RKO (cell line): ENCODE measurements around the gene AMBN.
"Not testable (repeated sequence)": the region's sequence is repeated elsewhere in the genome, so short reads cannot be mapped to it uniquely, and the experiment has no call there.

Experiments
- DNase-seq: peaks from one replicate; pipeline ENCODE4 v3.0.0-alpha.2; 2016; ENCODE audit warnings: low spot score

AMBN gene

GRCh38 chr4:70608324-70608723 is 16.3 kb downstream of the AMBN start:
- no peak for DNase-seq

DNA sequence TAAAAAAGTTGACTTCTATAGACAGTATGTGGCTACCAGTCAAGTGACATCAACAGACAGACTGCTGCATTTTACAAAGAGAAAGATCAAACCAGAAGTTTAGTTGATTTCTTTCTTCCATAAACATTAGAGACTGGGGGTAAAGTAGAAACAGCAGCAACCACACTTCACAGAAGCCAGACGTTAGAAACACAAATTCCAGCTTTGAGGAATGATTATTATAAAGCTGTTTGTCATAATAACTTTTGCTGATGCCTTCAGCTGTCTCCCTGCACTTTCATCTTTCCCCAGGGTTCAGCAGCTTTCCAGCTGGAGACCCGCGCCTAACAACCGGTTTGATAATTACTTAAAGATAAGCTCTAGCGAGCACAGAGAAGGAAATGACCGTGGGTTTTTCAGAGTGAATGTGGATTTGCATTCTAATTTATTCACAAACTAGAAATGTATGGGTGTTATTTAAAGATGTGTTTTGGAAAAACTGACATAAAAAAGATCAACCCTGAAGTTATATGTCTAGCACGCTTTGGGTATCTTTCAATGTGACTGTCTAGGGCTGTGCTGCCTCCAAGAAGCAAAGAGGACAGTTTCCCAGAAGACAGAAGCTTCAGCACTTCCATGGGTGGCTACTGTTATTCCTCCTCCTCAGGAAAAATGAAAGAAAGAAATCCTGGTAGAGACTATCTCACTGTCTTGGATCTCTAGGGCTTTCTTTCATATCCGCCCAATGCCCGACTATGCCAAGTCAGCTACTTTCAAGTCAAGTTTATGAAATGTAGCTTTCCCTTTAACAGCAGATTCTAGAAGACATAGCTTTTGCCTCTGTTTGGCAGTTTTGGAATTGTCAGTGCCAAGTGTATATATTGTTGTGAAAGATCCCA is 21.5 kb downstream of the AMBN start:
- DNase-seq, result no peak

- no peak for DNase-seq
Measured at GRCh38 chr4:70614184-70614555, 22.1 kb downstream of the AMBN start.

DNA sequence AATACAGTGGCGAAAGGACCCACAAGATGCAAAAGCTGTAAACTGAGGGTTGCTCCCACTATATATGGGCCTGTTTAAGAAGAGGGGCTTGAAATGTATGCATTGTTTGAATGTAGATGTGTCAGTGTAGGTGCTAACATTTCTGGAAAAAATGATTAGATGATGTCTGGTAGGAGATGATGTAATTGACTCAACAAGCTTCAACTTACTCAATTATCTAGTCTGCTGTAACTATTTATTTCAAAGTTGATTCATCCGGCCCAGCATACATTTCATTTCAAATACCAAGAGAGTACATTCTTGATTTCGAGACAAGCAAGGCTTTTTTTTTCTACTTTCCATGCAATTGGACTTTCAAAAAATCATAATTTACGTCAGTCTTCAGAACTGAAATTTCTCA is 27.2 kb downstream of the AMBN start:
- no peak for DNase-seq

DNA sequence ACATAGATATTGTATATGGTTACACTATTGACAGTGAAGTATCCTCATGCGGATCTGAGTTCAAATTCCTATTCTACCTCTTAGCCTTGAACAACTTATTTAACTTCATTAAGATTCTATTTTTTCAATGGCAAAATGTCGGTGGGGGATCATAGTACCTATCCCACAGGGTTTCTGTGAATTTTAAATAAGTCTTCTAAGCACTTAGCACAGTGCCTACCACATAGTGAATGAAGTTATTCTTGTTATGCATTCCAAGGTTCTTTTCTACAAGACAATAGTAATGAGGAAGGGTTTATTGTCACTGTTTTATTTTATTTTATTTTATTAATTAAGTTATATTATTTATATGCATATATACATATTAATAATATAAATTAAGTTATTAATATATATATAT is 27.7 kb downstream of the AMBN start:
- DNase-seq, result no peak

DNA sequence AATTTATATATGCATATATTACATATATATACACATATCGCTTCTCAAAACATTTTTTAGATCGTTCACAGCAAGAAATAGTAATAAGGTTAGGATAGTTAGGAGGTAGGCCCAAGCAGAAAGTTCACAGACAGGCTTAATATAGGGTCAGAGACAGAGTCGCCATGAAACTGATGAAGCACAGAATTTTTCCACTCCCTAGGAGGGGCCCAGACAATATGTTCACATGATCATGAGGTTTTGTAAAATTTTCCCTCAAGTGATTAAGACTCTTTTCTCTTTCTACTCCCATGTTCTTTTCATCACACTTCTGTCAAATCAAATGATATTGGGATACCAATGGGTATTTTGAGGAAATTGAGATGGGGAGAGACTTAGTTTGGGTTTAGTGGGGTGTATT is 31.3 kb downstream of the AMBN start:
- DNase-seq, result no peak

DNA sequence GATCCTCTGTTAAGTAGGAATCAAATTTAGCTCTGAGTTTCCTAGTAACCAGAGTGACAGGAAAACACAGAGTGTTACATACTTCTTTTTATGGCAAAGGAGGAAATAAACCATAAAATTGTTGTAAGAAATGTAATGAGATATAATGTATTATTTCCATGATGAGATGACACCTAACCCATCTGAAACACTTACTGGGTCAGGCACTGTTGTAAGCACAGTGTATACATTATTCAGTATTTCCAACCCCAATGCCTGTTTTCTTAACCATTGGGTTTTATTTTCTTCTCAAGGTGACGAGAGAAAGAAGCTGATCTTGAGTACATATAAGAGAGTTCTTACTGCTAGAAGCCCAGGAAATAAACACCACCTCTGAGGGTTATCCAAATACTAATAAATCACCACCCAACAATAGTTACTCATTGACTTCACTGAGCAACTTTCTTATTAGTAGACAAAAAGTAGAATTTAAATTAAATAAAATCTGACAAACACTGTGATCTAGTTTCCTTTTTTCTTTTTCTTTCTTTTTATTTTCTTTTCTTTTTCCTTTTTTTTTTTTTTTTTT is 32.3 kb downstream of the AMBN start:
- DNase-seq, result no peak

GRCh38 chr4:70627620-70628019 is 35.6 kb downstream of the AMBN start:
- DNase-seq, result no peak

GRCh38 chr4:70628444-70628843 is 36.4 kb downstream of the AMBN start, which contains the start of gene ENAM:
Gene ENAM, plus strand, starts transcription at chr4:70628744. Its CDS starts 757 bp downstream, at chr4:70629501.
- no peak for DNase-seq

GRCh38 chr4:70629469-70630090 is 37.5 kb downstream of the AMBN start:
- DNase-seq, result no peak

GRCh38 chr4:70630162-70630561 is 38.1 kb downstream of the AMBN start:
- no peak for DNase-seq

DNA sequence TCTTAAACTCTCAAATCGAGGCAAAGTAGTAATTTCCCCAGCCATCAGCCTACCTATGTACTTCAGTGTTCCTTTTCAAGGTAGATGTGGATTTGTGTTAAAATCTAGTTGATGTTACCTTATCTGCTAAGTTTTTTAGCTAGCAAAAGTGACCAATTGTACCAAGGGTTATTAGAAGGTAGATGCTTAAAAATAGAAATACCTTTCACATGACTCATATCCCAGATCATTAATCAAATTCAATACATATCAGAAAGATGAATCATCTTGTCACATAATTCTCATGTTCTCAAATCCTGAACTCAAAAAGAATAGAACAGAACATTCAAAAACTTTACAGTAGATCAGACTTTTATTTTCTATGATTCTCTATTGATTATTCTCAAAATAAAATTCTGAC is 40.0 kb downstream of the AMBN start:
- peak; percentile 78 for DNase-seq

- no peak for DNase-seq
Measured at GRCh38 chr4:70634482-70634881, 42.4 kb downstream of the AMBN start.

GRCh38 chr4:70637239-70637913 is 45.3 kb downstream of the AMBN start:
- DNase-seq, result no peak

- DNase-seq, result peak; percentile 6
Measured at GRCh38 chr4:70640192-70640591, 48.1 kb downstream of the AMBN start.

DNA sequence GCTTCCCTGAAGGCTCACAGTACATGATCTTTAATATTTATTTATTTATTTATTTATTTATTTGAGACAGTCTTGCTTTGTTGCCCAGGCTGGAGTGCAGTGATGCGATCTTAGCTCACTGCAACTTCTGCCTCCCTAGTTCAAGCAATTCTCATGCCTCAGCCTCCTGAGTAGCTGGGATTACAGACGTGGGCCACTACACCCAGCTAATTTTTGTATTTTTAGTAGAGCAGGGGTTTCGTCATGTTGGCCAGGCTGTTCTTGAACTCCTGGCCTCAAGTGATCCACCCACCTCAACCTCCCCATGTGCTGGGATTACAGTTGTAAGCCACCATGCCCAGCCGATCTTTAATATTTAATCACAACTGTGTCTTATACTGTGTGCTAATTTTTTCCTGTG is 58.7 kb downstream of the AMBN start:
- not testable (repeated sequence) for DNase-seq

GRCh38 chr4:70651864-70652506 is 59.9 kb downstream of the AMBN start:
- DNase-seq, result peak; percentile 69

- DNase-seq, result no peak
Measured at GRCh38 chr4:70654605-70655011, 62.6 kb downstream of the AMBN start.
